ENCODE data around the gene HES4.

GRCh38 chr1:950268-950667 is 49.6 kb downstream of the HES4 start:
- TF ChIP-seq POLR2A (IDR thresholded peaks at IDR 0.05) (no peak), CTCF (IDR thresholded peaks at IDR 0.05) (no peak)

Measured in lower leg skin (tissue), 3 donors.